Erythroblast (primary cell): ENCODE data around the gene SIAE.

ENCODE experiments used
- DNase-seq, 2 experiments: peaks; one replicate each; lab custom pipeline; 2025; lab: John Stamatoyannopoulos, UW
- GATA1 ChIP-seq: IDR thresholded peaks from 2 replicates; pipeline ENCODE4 v1.6.1; 2011; ENCODE audit warnings: low read depth, mild to moderate bottlenecking, control low read depth, low read length, moderate library complexity
- POLR2A ChIP-seq: IDR thresholded peaks from 2 replicates; pipeline ENCODE4 v1.6.1; 2011; ENCODE audit warnings: mild to moderate bottlenecking, low read length

SIAE gene

GRCh38 chr11:124597626-124598025 lies 75.9 kb downstream of the SIAE start:
- DNase-seq, result no peak
- TF ChIP-seq GATA1 (no peak), POLR2A (no peak)

DNA sequence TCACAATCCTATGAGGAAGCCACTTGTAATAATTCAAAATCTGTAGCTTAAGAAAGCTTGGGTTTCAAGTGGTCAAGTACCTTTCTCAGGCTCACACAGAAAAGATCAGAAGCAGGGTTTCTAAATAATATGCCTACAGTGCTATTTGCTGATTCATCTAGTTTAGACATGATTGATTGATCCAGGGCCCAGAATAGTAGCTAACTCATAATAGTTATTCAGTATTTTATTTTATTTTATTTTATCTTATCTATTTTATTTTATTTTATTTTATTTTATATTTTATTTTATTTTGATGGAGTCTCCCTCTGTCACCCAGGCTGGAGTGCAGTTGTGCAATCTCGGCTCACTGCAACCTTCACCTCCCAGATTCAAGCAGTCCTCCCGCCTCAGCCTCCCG lies 78.2 kb downstream of the SIAE start:
- TF ChIP-seq GATA1, result no peak
- no peak for TF ChIP-seq POLR2A
- DNase-seq, result no peak

DNA sequence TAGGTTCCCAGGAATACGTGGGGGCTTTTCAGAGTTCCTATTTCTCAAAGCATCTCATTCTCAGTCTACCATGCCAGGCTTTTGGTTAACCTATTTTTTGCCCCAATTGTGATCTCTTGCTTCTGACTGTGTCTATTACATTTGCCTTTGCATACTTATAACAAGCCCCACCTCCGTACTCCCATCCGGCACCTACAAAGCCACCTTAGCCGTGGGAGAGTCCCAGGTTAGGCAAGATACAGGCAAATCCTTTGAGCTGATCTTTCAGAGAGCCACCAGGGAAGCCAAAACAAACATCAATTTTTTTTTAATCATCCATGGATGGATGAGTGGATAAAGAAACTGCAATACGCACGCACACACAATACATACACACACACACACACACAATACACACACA lies 80.9 kb downstream of the SIAE start:
- no peak for DNase-seq
- TF ChIP-seq GATA1 (no peak), POLR2A (no peak)

- no peak for DNase-seq
- no peak for TF ChIP-seq POLR2A
- TF ChIP-seq GATA1, result no peak
These were observed 82.1 kb downstream of the SIAE start for GRCh38 chr11:124591430-124591829.

- peak; percentile 56 to 78 for DNase-seq
- no peak for TF ChIP-seq GATA1
- TF ChIP-seq POLR2A, result no peak
These were observed 87.2 kb downstream of the SIAE start for GRCh38 chr11:124586238-124586860.

DNA sequence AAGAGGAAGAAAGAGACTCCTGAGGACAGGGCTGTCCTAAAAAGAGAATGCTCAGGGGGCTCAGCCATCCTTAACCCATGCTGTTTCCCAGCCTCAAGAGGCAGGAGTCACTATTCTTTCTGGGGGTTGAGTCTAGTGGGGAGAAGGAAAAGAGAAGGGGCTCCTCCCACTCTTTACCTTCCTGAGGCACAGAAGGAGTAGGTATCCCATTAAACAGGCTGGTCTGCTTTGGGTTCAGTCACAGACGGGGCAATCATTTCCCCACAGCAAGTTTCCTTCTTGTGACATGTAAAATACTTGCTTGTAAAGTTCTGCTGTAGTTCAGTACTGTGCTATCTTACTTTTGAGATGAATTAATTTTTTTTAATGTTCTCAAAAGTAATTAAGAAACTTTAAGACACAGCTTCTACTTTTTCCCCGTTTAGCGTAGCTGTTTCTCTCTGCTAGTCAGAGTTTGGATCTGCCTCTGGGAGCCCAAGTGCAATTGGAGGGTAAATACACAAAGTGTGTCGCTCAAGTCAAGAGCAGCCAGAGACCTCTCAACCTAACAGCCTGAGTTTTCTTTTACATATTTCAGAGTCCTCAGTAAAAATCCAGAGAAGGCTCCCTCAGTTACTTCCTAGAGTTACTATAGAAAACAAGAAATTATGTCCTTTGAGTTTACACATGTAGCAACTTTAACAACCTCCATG lies 88.7 kb downstream of the SIAE start:
- DNase-seq, result no peak
- no peak for TF ChIP-seq POLR2A
- no peak for TF ChIP-seq GATA1

DNA sequence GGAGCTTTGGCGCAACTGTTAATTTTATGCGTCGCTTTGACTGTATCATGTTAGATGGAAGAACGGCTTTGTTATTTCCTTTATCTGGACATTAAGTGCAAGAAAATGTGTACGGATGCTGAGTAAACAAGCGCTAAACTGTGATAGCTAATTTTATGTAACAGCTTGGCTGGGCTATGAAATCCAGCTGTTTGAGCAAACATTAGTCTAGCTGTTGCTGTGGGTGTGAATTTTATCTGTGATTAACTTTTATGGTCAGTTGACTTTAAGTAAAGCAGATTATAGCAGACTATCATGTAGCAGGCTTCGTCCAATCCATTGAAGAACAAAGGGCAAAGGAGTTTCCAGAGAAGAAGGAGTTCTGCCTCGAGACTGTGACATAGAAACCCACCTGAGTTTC lies 89.8 kb downstream of the SIAE start:
- TF ChIP-seq GATA1, result no peak
- no peak for TF ChIP-seq POLR2A

More for the DNA sequence above, 89.8 kb downstream of the SIAE start:
- DNase-seq, result no peak
